Endothelial cell of umbilical vein (primary cell): Measurements from ENCODE around the gene NSD1.

Experiments
- EZH2 ChIP-seq: IDR thresholded peaks from 2 replicates; pipeline ENCODE4 v1.6.1; 2012; ENCODE audit warnings: borderline replicate concordance, low read depth, mild to moderate bottlenecking, moderate library complexity, low read length, inconsistent platforms; ENCODE audit not compliant: severe bottlenecking
- FOS ChIP-seq: IDR thresholded peaks from 2 replicates; pipeline ENCODE4 v1.6.1; 2011; ENCODE audit warnings: mild to moderate bottlenecking, low read length, moderate library complexity, borderline replicate concordance; ENCODE audit not compliant: insufficient read depth
- JUN ChIP-seq: IDR thresholded peaks from 2 replicates; pipeline ENCODE4 v1.6.1; 2011; ENCODE audit warnings: borderline replicate concordance, low read depth; ENCODE audit not compliant: insufficient read length, insufficient read depth
- MAX ChIP-seq: IDR thresholded peaks from 2 replicates; pipeline ENCODE4 v1.6.1; 2011; ENCODE audit not compliant: insufficient read depth, insufficient read length
- POLR2A ChIP-seq: IDR thresholded peaks from 2 replicates; pipeline ENCODE4 v1.6.1; 2012; ENCODE audit warnings: low read depth, mild to moderate bottlenecking, control low read depth, low read length
- POLR2AphosphoS5 ChIP-seq: IDR thresholded peaks from 2 replicates; pipeline ENCODE4 v1.6.1; 2012; ENCODE audit warnings: low read depth, mild to moderate bottlenecking, control low read depth, low read length, moderate library complexity; ENCODE audit not compliant: insufficient read depth
- TF ChIP-seq, protein P1 (sequence below), 2 donors: IDR thresholded peaks; 1 replicate in 1 of 2; 2 replicates in 1 of 2; pipeline ENCODE4 v1.5.1; 2011; ENCODE audit warnings: low read length in 2 of 2, mild to moderate bottlenecking in 2 of 2, moderate library complexity in 2 of 2, control low read depth in 1 of 2, inconsistent platforms in 1 of 2, low read depth in 1 of 2; ENCODE audit not compliant: insufficient read depth in 1 of 2; ENCODE audit errors: extremely low read depth in 1 of 2

- TF ChIP-seq, protein P1, sequence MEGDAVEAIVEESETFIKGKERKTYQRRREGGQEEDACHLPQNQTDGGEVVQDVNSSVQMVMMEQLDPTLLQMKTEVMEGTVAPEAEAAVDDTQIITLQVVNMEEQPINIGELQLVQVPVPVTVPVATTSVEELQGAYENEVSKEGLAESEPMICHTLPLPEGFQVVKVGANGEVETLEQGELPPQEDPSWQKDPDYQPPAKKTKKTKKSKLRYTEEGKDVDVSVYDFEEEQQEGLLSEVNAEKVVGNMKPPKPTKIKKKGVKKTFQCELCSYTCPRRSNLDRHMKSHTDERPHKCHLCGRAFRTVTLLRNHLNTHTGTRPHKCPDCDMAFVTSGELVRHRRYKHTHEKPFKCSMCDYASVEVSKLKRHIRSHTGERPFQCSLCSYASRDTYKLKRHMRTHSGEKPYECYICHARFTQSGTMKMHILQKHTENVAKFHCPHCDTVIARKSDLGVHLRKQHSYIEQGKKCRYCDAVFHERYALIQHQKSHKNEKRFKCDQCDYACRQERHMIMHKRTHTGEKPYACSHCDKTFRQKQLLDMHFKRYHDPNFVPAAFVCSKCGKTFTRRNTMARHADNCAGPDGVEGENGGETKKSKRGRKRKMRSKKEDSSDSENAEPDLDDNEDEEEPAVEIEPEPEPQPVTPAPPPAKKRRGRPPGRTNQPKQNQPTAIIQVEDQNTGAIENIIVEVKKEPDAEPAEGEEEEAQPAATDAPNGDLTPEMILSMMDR (IDR thresholded peaks at IDR 0.05; ENCODE audit: extremely low read depth in 1 of 2, insufficient read depth in 1 of 2, low read depth in 1 of 2, low read length in 2 of 2): no peak
- TF ChIP-seq POLR2A: no peak
- no peak for TF ChIP-seq POLR2AphosphoS5
- TF ChIP-seq MAX: no peak
- TF ChIP-seq EZH2: no peak
- TF ChIP-seq JUN: no peak
- no peak for TF ChIP-seq FOS
Measured at GRCh38 chr5:177091232-177091631, 42.3 kb upstream of the NSD1 start.
